ENCODE measurements around the gene DTWD2.
A peak's percentile ranks its signal among the peaks of the same experiment; 100 is the strongest.
"Not testable (repeated sequence)": the region's sequence is repeated elsewhere in the genome, so short reads cannot be mapped to it uniquely, and the experiment has no call there.

DTWD2 gene

DNA sequence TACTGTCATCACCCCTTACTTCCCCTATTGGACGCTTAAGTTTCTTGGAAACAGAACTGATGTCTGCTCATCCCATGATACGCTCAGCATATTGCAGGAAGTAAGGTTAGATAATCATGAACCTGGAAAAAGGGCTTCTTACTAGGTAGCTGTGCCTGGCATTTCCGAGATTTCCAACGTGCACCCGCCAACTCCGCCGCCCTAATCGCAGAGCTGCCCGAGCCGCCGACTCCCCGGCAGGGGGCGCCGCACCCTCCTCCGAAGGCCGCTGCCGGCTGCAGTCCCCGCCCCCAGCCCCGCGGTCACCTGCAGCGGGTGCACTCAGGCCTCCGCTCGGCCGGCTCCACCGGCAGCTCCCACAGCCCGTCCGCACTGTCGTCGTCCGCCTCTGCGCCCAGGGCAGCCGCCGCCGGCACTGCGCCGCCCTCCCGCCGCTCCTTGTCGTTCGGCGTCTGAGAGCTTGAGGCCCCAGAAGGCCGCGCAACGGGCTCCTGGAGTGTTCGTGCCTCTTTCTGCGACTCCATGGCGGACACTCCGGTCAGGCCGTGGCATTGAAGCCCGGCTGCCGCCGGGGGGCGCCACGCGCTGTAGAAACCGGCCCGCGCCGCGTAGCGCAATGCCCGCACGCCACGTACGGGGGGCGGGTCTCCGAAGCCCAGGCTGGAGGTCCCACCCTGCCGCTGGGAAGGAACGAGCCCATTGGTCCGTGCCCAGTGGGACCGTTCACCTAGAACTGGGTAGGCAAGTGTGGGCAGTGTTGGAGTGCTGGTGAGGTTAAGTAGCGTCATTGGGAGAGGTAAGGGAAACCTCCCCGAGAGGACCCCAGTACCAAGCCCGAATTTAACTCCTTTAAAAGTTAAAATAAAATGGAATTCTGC, at the start of gene DTWD2:
Gene DTWD2 (minus strand): TSS at position 560 of the 878 bp plus-strand sequence. CDS start 36 bp downstream, at position 524.
- peak; percentile 92 for DNase-seq

GRCh38 chr5:119037496-119038215, 49.3 kb upstream of the DTWD2 start:
- no peak for DNase-seq

DNA sequence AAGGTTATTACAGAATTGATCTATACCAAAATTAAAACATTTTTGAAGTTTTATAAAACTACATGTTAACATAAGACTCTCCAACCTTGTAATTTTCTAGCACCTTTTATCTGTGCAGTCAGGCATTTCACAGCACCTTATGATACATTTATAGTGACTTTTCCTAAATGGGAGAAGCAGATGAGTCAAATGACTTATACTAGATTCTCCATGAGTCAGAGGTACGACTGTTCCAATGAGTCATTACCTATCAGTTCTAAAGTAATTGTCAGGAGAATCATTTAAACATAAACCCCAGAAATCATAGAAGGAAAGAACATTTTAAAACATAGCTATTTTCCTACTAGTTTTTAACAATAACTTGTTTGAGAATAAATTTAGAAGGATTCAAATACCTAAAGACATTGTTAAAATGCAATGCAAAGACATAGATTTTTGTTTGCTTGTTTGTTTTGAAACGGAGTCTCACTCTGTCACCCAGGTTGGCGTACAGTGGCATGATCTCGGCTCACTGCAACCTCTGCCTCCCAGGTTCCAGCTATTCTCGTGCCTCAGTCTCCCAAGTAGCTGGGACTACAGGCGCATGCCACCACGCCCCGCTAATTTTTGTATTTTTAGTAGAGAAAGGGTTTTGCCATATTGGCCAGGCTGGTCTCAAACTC, 47.9 kb upstream of the DTWD2 start:
- DNase-seq = no peak

GRCh38 chr5:119033135-119033534, 44.8 kb upstream of the DTWD2 start:
- DNase-seq = no peak

DNA sequence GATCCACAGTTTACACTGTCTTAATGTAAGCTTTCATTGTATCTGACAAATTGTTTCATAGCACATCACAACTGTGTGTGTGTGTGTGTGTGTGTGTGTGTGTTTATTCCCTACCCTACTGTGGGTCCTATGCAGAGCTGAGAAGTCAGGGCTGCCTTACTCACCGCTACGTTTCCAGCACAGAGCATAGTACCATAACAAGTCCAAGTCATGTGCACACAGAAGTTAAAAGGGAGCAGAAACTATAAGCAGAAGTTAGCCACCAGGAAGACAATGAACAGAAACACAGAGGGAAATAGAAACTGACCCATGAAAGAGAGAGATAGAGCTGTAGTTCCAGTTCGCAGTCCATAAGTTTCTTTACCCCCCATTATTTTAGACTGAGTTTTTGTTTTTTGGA, 44.3 kb upstream of the DTWD2 start:
- DNase-seq = no peak

DNA sequence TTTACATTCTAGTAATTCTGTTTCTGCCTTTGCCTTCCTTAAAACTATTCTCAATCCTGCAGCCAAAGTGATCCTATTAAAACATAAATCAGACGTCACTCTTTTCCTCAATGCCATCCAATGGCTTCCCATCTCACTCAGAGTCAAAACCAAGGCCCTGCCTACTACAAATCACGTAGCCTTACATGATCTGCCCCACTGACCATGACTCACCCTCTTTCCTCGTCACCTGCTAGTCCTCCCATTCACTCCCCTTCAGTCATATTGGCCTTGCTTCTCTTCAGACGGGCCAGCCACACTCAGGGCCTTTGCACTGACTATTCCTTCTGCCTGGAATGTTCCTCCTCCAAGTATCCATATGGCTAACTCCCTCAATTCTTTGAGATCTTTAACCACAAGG, 43.6 kb upstream of the DTWD2 start:
- DNase-seq = peak; percentile 16

- DNase-seq = no peak
Observed at GRCh38 chr5:119031011-119031886, 42.9 kb upstream of the DTWD2 start.

- DNase-seq = no peak
Observed at GRCh38 chr5:119028575-119028974, 40.2 kb upstream of the DTWD2 start.

DNA sequence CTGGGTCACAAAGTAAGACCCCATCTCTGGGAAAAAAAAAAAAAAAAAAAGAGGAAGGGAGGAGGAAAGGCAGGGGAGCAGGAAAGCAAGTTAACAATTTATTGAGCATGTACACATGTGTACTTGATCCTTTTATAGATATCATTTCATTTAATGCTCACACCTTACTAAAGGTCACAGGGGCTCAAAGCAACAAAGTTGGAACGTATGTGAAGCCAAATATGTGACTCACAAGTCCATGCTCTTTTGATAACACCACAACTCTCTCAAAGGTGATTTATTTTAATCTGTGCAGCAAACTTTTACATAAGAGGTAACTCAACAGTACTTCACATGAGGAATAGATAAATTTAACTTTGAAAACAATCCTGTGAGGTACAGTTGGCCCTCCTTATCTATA, 34.4 kb upstream of the DTWD2 start:
- DNase-seq = no peak

GRCh38 chr5:119022017-119022745, 33.8 kb upstream of the DTWD2 start:
- DNase-seq = no peak

DNA sequence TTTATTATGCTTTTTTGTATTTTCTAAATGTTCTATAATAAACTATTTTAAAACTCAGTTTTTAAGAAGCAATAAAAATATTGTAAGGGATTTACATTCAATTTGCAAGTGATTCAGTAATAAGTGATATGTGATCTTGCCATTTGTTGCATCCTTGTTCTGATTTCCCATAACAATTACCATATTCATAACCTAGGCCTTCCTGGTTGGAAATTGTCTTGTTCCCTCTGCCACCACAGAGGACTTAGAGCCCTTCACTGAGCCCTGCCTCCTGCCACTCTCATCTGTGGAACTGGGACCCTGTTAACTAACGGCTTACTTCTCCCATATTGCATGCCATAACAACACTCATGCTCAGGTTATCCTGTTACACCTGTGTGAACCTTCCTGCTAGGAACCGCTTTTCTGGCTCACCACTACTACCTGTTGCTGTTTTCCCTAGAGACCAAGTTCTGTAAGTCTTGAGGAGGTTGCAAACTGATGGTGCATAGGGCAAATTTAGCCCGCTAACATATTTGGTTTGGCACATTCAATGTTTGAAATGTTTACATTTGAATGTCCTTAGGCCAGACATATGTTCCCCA, 32.9 kb upstream of the DTWD2 start:
- DNase-seq = no peak

- DNase-seq = no peak
Observed at GRCh38 chr5:119019949-119020348, 31.6 kb upstream of the DTWD2 start.

DNA sequence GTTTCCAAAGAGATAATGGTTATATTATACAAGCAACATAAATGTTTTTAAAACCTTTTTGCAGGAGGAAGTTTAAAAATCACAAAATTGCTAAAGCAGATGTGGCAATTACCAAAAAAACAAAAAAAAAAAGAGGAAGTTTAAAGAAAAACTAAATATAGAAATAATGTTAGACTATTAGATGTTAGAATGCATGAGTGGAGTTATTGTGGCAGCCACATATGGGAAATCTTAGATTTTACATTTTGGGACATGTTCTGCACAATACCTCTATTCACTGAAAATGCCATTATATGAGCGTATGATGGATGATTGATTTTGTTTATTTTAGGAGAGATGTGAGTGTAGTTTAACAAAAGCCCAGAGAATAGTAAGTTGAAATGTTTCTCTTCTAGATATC, 31.2 kb upstream of the DTWD2 start:
- DNase-seq = no peak

DNA sequence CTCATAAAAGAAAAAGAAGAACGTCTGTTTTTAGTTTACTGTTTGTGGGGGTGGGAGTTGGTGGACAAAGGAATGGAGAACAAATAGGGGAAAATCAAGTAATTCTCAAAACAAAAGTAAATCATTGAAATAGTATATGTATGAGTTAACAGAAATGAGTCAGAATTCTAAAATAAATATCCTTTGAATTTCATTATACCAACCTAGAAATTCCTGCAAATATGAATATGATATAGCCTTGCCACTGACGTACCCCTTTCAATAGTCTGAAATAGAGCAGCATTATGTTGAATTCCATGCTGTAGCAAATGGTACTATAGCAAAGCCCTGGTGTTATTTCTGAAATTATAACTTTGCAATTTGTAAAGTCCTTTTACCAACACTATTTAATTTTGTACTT, 29.6 kb upstream of the DTWD2 start:
- no peak for DNase-seq

DNA sequence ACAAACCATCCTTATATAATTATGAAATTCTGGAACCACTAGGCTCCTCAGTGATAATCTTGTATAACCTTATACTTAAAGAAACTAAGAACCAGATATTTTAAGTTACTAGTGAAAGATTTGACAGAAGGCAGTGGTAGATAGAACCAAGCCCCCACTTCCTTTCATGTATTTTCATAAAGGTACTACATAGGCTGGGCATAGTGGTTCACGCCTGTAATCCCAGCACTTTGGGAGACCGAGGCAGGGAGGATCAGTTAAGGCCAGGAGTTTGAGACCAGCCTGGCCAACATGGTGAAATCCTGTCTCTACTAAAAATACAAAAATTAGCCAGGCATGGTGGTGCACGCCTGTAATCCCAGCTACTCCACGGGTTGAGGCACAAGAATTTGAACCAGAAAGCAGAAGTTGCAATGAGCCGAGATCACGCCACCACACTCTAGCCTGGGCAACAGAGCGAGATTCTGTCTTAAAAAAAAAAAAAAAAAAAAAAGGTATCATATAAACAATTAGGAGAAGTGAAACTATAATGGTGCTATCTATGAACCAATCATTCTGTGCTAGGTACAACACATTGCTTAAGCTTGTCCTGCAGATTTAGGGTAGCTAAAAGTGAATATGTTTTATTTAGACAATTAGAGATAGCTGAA, 27.9 kb upstream of the DTWD2 start:
- no peak for DNase-seq

- no peak for DNase-seq
Observed at GRCh38 chr5:119011186-119011585, 22.8 kb upstream of the DTWD2 start.

DNA sequence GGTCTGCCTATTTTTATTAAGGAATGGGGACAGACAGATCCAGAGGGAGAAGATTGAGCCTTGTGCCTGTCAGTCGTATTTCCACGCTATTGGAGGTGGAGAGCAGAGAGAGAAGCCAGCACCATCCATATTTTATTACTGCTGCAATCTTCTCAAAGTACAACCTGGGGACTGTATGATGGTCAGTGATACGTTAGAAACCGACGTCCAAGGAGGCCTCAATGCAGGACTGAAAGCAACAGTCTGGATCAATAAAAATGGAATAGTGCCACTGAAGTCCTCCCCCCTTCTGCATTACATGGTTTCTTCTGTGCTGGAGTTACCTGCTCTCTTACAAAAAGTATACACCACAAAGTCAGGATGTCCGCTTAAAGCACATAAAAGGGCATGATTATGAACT, 21.9 kb upstream of the DTWD2 start:
- no peak for DNase-seq

DNA sequence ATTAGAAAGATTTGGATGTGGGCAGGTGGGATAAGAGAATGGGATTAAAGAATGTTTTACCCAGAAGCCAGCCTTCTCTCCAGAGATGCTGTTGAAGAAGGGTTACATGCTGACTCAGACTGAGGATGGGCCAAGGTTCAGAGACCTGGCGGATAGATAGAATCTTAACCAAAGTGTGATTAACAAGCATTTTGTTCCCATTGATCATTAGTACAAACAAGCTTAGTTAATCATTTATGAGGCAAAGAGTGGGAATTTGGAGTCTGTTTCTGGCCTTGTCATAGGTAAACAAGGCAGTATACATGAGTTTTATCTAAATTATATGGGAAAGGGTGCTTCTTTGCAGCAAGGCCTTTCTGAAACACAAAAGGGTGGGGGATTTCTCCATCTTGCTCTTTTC, 20.8 kb upstream of the DTWD2 start:
- no peak for DNase-seq

DNA sequence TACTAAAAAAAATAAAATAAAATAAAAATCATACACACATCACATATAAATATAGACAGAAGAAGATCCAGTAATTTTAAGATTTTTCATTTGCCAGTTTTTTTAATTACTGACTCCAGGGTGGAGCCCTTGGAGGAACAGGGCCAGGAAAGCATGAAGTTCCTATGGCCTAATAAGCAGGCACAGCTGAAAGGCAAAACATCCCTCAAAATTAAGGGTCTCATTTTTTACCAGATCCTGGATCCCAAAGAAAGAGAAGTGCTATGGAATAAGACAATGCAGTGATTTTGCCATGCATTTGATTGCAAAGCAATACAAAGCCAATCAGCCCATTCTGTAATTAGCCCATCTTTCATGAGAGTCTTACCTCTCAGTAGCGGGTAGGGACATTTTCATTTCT, 11.3 kb upstream of the DTWD2 start:
- no peak for DNase-seq

GRCh38 chr5:118998861-118999260, 10.5 kb upstream of the DTWD2 start:
- DNase-seq = not testable (repeated sequence)

DNA sequence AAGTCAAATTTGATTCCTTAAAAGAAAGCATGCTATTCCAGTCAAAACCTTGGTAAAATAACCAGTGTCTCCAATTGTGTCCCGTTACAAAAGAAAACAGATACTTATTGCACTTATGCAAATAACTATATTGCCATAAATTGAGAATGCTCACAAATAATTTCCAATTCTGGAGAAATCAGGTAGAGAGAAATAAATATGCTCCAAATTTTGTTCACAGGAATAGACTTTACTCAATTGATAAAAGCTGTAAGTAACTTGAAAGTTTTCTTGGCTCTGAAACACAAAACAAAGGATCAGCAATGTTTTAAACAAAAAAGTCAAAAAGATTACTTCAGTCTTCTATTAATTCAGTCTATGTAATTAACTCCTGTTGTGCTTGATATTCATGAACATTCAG, 7.8 kb upstream of the DTWD2 start:
- DNase-seq = no peak
